MCF 10A (cell line): ENCODE measurements around the gene OR2H1. TPM values are rescaled to one million over a fixed set of nuclear protein-coding genes. Genes with fewer than 3 reads are reported as not detected.

Source experiments
- BruUV-seq: library from RNA; stranded (reverse); fragments of 400-500 nt; replicated peaks from 2 replicates; lab custom pipeline; 2021; lab: Mats Ljungman, UMichigan
- CTCF ChIA-PET: fragments of 300-600 bp; sonication (Branson Sonifier 250); formaldehyde crosslinking; extraction: SDS; loops from one replicate; lab custom pipeline; 2021; ENCODE audit warnings: antibody characterized with exemption, inconsistent platforms; lab: Yijun Ruan, JAX
- POLR2A ChIA-PET: fragments of 300-600, 350-650 bp; sonication (Branson Sonifier 250); formaldehyde crosslinking; extraction: SDS; loops from one replicate; lab custom pipeline; 2020; ENCODE audit warnings: antibody characterized with exemption, inconsistent platforms; lab: Yijun Ruan, JAX
- DNase-seq: peaks from one replicate; pipeline ENCODE4 v3.0.0-alpha.2; 2018; ENCODE audit not compliant: unreplicated experiment
- H3K27ac Mint-ChIP-seq: one replicate; pipeline ENCODE4 v1.8.0; 2022; ENCODE audit warnings: mild to moderate bottlenecking, low read depth, mixed read lengths; ENCODE audit not compliant: unreplicated experiment
- H3K27me3 Mint-ChIP-seq: one replicate; pipeline ENCODE4 v1.8.0; 2022; ENCODE audit warnings: mixed read lengths; ENCODE audit not compliant: insufficient read depth, unreplicated experiment
- H3K36me3 Mint-ChIP-seq: one replicate; pipeline ENCODE4 v1.8.0; 2022; ENCODE audit warnings: mild to moderate bottlenecking, moderate library complexity, mixed read lengths; ENCODE audit not compliant: insufficient read depth, unreplicated experiment
- H3K4me1 Mint-ChIP-seq: one replicate; pipeline ENCODE4 v1.8.0; 2022; ENCODE audit warnings: mixed read lengths; ENCODE audit not compliant: insufficient read depth, unreplicated experiment
- H3K4me3 Mint-ChIP-seq: one replicate; pipeline ENCODE4 v1.8.0; 2022; ENCODE audit warnings: mild to moderate bottlenecking, moderate library complexity, mixed read lengths; ENCODE audit not compliant: unreplicated experiment
- H3K9me3 Mint-ChIP-seq: one replicate; pipeline ENCODE4 v1.8.0; 2022; ENCODE audit warnings: mixed read lengths; ENCODE audit not compliant: unreplicated experiment
- CTCF ChIP-seq: fragments of 200-600 bp; IDR thresholded peaks from one replicate; pipeline ENCODE4 v1.8.0; 2022; ENCODE audit warnings: antibody characterized with exemption, mild to moderate bottlenecking; ENCODE audit not compliant: unreplicated experiment
- intact Hi-C: fragments of 100-400 bp; cut with micrococcal nuclease; formaldehyde crosslinking; loops from 2 replicates; pipeline ENCODE4 v1.14.1; 2022
- total RNA-seq: library from RNA; stranded (reverse); gene quantifications from 2 replicates; pipeline ENCODE4 v1.2.3, GENCODE V29; 2022

The OR2H1 gene
- total RNA-seq, 1 experiment from 2014 or later = not detected

DNA sequence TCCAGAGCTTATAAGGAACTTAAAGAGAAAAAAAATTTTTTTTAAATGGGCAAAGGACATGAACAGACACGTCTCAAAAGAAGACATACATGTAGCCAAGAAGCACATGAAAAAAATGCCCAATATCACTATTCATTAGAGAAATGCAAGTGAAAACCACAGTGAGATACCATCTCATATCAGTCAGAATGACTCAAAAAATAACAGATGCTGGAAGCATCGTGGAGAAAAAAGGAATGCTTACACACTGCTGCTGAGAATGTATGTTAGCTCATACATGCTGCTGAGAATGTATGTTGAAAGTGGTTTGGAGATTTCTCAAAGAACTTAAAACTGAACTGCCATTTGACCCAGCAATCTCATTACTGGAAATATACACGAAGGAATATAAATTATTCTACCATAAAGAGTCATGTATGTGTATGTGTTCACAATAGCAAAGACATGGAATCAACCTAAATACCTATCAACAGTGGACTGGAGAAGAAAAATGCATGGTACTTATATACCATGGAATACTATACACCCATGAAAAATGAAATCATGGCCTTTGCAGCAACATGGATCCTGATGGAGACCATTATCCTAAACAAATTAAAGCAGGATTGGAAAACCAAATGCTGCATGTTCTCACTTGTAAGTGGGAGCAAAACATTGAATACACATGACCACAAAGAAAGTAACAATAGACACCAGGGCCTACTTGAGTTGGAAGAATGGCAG, 5.3 kb upstream of the OR2H1 start:
- TF ChIP-seq CTCF = no peak
- no TSS peak for BruUV-seq
- Mint-ChIP-seq H3K36me3 (no peaks in the 10 kb centered on the region), H3K27me3 (no peaks in the 10 kb centered on the region), H3K4me1 (no peaks in the 10 kb centered on the region), H3K4me3 (no peak overlapping the region), H3K27ac (no peak overlapping the region), H3K9me3 (no peaks in the 10 kb centered on the region)
- ChIA-PET CTCF (no interaction called here), POLR2A (interaction anchor here (0.7 kb wide), 1 partner anchor 22 kb away, joined by 3 read pairs; no protein-coding TSS in a partner anchor)
- intact Hi-C loops = no loop called here
- no peak for DNase-seq

DNA sequence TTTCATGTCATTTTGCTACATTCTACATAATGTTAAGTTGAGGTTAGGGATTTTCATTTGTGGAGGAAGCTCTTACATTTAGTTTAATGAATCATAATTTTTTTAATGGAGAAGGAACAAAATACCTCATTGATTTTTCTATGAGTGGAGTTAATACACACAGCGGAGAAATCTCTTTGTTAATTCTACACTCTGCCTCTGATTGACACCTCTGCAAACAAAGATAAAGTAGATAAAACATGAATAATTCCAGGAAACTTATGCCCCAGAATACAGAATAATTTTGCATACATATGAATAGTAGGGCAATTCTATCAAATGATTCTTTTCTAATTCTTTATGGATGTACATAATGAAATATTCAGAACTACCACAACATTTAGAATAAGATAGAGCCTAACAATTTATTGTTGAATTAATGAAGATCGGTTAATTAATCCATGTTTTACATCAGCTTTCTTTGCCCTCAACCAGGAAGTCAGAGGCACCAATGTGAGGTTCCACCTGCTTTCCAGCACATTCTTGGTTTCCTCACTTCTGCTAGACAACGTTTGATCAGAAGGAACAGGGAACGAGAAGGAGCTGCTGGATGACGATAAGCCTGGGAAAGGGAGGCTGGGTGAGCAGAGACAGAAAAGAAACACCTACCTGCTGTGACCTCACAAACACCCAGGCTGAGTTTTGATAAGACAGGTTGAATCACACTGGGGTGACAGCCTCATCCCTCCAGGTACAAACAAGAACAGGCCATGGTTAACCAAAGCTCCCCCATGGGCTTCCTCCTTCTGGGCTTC, 4.3 kb downstream of the OR2H1 start:
- intact Hi-C loops = no loop called here
- Mint-ChIP-seq H3K4me1 (no peaks in the 10 kb centered on the region), H3K4me3 (no peak overlapping the region), H3K36me3 (no peaks in the 10 kb centered on the region), H3K27ac (no peak overlapping the region), H3K9me3 (no peaks in the 10 kb centered on the region), H3K27me3 (peaks cover 78% of the 10 kb centered on the region)
- DNase-seq = no peak
- CTCF ChIA-PET = interaction anchor here (0.7 kb wide), 1 partner anchor 129 kb away, joined by 3 read pairs; no protein-coding TSS in a partner anchor
- POLR2A ChIA-PET = no interaction called here
- no TSS peak for BruUV-seq
- no peak for TF ChIP-seq CTCF

GRCh38 chr6:29462022-29462421, 5.1 kb downstream of the OR2H1 start:
- no peak for TF ChIP-seq CTCF
- POLR2A ChIA-PET = no interaction called here

DNA sequence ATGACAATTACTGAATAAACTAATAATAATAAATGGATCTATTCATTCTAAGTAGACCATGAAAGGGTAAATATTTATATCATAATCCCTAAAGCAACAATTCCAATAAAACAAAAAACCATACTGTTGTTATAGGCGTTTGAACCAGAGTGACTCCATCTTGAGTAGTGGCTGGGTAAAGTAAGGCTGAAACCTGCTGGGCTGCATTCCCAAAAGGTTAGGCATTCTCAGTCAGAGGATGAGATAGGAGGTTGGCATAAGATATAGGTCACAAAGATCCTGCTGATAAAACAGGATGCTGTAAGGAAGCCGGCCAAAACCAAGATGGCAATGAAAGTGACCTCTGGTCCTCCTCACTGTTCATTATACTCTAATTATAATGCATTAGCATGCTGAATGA, 8.3 kb downstream of the OR2H1 start:
- intact Hi-C loops = no loop called here
- CTCF ChIA-PET = no interaction called here
- no peak for DNase-seq

More at GRCh38 chr6:29462022-29462421, 5.1 kb downstream of the OR2H1 start:
- no peaks in the 10 kb centered on the region for H3K36me3 Mint-ChIP-seq
- no peak overlapping the region for H3K27ac Mint-ChIP-seq
- no peak overlapping the region for H3K4me3 Mint-ChIP-seq
- H3K4me1 Mint-ChIP-seq = no peaks in the 10 kb centered on the region
- peaks cover 83% of the 10 kb centered on the region for H3K27me3 Mint-ChIP-seq
- no TSS peak for BruUV-seq
- no peak for DNase-seq
- CTCF ChIA-PET = no interaction called here
- no peaks in the 10 kb centered on the region for H3K9me3 Mint-ChIP-seq
- intact Hi-C loops = no loop called here

More for the DNA sequence above, 8.3 kb downstream of the OR2H1 start:
- H3K4me3 Mint-ChIP-seq = no peak overlapping the region
- H3K27me3 Mint-ChIP-seq = peaks cover 73% of the 10 kb centered on the region
- TF ChIP-seq CTCF = no peak
- POLR2A ChIA-PET = no interaction called here
- H3K9me3 Mint-ChIP-seq = no peaks in the 10 kb centered on the region
- H3K27ac Mint-ChIP-seq = no peak overlapping the region
- H3K36me3 Mint-ChIP-seq = no peaks in the 10 kb centered on the region
- no peaks in the 10 kb centered on the region for H3K4me1 Mint-ChIP-seq
- no TSS peak for BruUV-seq
